SU-DHL-6 (cell line): ENCODE data around the gene TUBGCP6.
A peak's percentile ranks its signal among the peaks of the same experiment; 100 is the strongest.

ENCODE experiments used
- H2AFZ ChIP-seq: fragments of 200-600 bp; sonication (generic); 2 replicates; pipeline ENCODE4 v1.6.1; 2014; ENCODE audit warnings: low read depth, mild to moderate bottlenecking, moderate library complexity, mixed read lengths, antibody characterized with exemption, low read length; ENCODE audit not compliant: severe bottlenecking
- H3F3A ChIP-seq: fragments of 200-600 bp; shearing (Covaris generic); 2 replicates; pipeline ENCODE4 v1.6.0; 2016; ENCODE audit warnings: antibody characterized with exemption, mild to moderate bottlenecking; ENCODE audit not compliant: insufficient read depth
- H3K27ac ChIP-seq: fragments of 200-600 bp; sonication (generic); 2 replicates; pipeline ENCODE4 v1.5.1; 2016; ENCODE audit warnings: low read depth, mild to moderate bottlenecking, low read length, moderate library complexity, mixed read lengths
- H3K27me3 ChIP-seq: fragments of 200-600 bp; sonication (generic), shearing (Covaris generic); 2 replicates; pipeline ENCODE4 v1.6.0; 2014; ENCODE audit warnings: mild to moderate bottlenecking, low read length
- H3K36me3 ChIP-seq: fragments of 200-600 bp; sonication (generic); 2 replicates; pipeline ENCODE4 v1.6.1; 2014; ENCODE audit warnings: mild to moderate bottlenecking, low read length, mixed read lengths
- H3K4me2 ChIP-seq: fragments of 300-600, 200-600 bp; shearing (Covaris generic), sonication (generic); 2 replicates; pipeline ENCODE4 v1.6.0; 2014; ENCODE audit warnings: low read length, low read depth, mild to moderate bottlenecking; ENCODE audit not compliant: poor library complexity, severe bottlenecking
- H3K4me3 ChIP-seq: fragments of 200-600 bp; sonication (generic); 2 replicates; pipeline ENCODE4 v1.5.1; 2014; ENCODE audit warnings: antibody characterized with exemption, low read length, mild to moderate bottlenecking, mixed read lengths; ENCODE audit not compliant: insufficient read depth, poor library complexity, severe bottlenecking
- H3K79me2 ChIP-seq: fragments of 200-600 bp; sonication (generic); 2 replicates; pipeline ENCODE4 v1.6.1; 2014; ENCODE audit warnings: mild to moderate bottlenecking, low read length, moderate library complexity; ENCODE audit not compliant: insufficient read depth
- H3K9ac ChIP-seq: fragments of 200-600 bp; sonication (generic); 2 replicates; pipeline ENCODE4 v1.7.0; 2014; ENCODE audit warnings: mild to moderate bottlenecking, low read length
- H3K9me2 ChIP-seq: fragments of 200-600 bp; sonication (generic); replicated peaks from 2 replicates; pipeline ENCODE4 v1.6.1; 2014; ENCODE audit warnings: low read length; ENCODE audit not compliant: insufficient read depth
- H3K9me3 ChIP-seq: fragments of 200-600 bp; sonication (generic); 2 replicates; pipeline ENCODE4 v1.6.1; 2014; ENCODE audit warnings: low read length, mixed read lengths; ENCODE audit not compliant: insufficient read depth
- H4K20me1 ChIP-seq: fragments of 200-600 bp; sonication (generic); 2 replicates; pipeline ENCODE4 v1.6.1; 2014; ENCODE audit warnings: low read depth, mild to moderate bottlenecking, antibody characterized with exemption, low read length, moderate library complexity, mixed read lengths
- EZH2phosphoT487 ChIP-seq: fragments of 200-600 bp; sonication (generic), shearing (Covaris generic); conservative IDR thresholded peaks from 2 replicates; pipeline ENCODE4 v1.6.1; 2018; ENCODE audit warnings: mild to moderate bottlenecking, antibody characterized with exemption, low read length, moderate library complexity, mixed read lengths
- TF ChIP-seq, protein P1 (sequence below): fragments of 200-600 bp; sonication (generic); IDR thresholded peaks from one replicate; pipeline ENCODE4 v1.5.1; 2017; ENCODE audit warnings: antibody characterized with exemption, mild to moderate bottlenecking, low read length, moderate library complexity; ENCODE audit not compliant: insufficient read depth, poor library complexity, severe bottlenecking

The TUBGCP6 gene

DNA sequence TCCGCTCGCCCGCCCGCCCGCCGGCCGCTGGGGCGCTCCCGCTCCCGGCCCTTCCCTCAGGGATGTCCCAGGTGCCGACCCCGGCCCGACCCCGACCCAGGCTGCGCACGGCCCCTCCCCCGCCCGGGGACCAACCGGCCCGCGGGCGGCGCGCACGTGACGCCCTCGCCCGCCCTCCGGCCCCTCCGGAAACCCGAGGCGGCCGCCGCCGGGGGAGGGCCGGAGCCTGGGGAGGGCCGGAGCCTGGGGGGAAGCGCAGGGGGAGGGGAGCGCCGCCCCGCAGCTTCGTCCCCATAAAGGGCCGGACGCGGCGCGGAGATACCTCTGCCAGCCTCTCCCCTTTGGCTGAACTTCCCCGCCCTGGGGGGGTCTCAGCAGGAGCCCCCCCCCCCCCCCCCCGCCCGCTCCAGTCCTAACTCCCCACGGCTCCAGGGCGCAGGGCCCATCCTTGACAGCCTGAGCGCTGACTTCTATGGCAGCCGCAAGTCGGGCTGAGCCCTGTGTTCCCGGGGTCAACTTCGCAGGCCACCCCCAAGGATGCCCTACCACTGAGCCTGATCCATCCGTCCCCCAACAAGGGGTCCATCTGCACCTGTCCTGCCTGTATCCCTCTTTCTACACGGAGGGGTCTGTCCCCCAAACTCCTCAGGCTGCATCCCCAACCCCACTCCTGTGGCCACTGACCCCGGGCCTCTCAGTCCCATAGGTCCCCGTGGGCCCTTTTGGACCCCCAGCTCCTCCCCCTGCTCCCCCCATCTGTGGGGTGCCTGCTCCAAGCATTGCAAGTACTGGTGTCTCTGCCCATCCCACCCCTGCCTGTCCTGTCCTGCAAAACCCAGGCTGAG lies 17.0 kb upstream of the TUBGCP6 start, which contains the start of gene MAPK12:
Gene MAPK12 (minus strand): TSS at position 69 of the 845 bp plus-strand sequence. CDS start 174 bp downstream, outside the sequence.
- Histone ChIP-seq H4K20me1 (no peaks in the 10 kb centered on the region), H3K36me3 (no peaks in the 10 kb centered on the region), H3K4me2 (peak within 1 kb of the TSS; percentile 56), H3K9ac (peak within 1 kb of the TSS; percentile 72), H3F3A (no peaks in the 10 kb centered on the region), H3K27me3 (no peaks in the 10 kb centered on the region), H3K4me3 (peak within 1 kb of the TSS; percentile 64), H2AFZ (peak within 1 kb of the TSS; percentile 20), H3K9me2 (no peaks in the 10 kb centered on the region), H3K9me3 (no peaks in the 10 kb centered on the region), H3K79me2 (no peaks in the 10 kb centered on the region), H3K27ac (peak within 1 kb of the TSS; percentile 1)
- no peak for TF ChIP-seq EZH2phosphoT487
- TF ChIP-seq, protein P1, sequence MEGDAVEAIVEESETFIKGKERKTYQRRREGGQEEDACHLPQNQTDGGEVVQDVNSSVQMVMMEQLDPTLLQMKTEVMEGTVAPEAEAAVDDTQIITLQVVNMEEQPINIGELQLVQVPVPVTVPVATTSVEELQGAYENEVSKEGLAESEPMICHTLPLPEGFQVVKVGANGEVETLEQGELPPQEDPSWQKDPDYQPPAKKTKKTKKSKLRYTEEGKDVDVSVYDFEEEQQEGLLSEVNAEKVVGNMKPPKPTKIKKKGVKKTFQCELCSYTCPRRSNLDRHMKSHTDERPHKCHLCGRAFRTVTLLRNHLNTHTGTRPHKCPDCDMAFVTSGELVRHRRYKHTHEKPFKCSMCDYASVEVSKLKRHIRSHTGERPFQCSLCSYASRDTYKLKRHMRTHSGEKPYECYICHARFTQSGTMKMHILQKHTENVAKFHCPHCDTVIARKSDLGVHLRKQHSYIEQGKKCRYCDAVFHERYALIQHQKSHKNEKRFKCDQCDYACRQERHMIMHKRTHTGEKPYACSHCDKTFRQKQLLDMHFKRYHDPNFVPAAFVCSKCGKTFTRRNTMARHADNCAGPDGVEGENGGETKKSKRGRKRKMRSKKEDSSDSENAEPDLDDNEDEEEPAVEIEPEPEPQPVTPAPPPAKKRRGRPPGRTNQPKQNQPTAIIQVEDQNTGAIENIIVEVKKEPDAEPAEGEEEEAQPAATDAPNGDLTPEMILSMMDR = no peak

DNA sequence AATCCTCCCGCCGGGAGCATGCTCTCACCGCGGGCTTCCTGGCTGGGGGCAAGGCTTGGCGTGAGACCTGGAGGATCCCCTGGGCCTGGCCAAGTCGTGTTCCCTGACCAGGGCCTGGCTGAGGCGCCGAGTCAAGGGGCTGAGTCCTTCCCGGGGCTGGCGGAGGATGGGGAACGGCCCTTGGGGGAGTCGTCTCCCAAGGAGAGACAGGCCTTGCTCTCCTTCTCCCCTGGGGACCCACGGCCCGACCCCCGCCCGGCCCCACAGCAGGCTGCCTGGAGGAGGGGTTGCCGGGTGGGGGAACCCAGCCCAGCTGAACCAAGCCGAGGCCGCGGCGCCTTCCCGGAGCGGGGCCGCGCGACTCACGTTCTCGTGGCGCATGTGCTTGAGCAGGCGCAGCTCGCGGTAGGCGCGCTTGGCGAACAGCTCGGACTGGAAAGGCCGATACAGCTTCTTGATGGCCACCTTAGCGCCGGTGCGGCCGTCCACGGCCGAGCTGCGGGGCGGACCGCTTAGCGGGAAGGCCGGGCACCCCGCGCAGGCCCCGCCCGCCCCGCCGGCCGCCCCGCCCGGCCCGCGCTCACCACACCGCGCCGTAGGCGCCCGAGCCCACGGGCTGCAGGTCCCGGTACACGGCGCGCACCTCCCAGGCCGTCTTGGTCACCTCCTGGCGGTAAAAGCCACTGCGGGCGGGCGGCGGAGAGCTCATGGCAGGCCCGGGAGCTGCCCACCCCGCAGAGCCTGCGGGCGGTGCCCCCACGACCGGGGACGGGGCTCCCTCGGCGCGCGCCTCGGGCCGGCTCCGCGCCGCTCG lies 16.2 kb upstream of the TUBGCP6 start:
- Histone ChIP-seq H3K27me3 (no peaks in the 10 kb centered on the region), H3F3A (no peaks in the 10 kb centered on the region), H3K9me2 (no peaks in the 10 kb centered on the region), H3K4me3 (peak overlapping the region; percentile 64), H3K27ac (peak overlapping the region; percentile 1), H3K4me2 (peak overlapping the region; percentile 56), H3K9ac (peak overlapping the region; percentile 72), H2AFZ (no peak overlapping the region), H3K9me3 (no peaks in the 10 kb centered on the region), H3K36me3 (no peaks in the 10 kb centered on the region), H3K79me2 (no peaks in the 10 kb centered on the region), H4K20me1 (no peaks in the 10 kb centered on the region)
- TF ChIP-seq EZH2phosphoT487 = no peak
- TF ChIP-seq, protein P1 = no peak

DNA sequence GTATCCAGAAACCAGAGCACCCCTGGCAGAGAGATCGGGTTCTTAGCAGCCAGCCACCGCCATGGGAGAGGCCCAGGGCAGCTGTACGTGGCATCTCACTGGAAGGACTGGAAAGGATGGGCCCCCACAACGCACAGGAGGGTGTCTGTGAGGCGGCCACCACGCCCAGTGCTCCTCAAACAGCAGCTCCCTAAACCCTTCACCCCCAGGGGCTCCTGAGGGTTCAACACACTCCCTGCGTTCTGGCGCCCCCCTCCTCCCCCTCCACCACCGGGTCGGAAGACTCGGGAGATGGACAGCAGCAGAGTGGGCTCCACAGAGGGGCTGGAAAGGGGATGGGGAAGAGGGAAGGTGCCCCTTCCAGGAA lies 15.6 kb upstream of the TUBGCP6 start:
- no peak for TF ChIP-seq EZH2phosphoT487
- TF ChIP-seq, protein P1 = no peak
- Histone ChIP-seq H3K79me2 (no peaks in the 10 kb centered on the region), H3K27me3 (no peaks in the 10 kb centered on the region), H3K9me2 (no peaks in the 10 kb centered on the region), H3K4me3 (peak overlapping the region; percentile 64), H3K36me3 (no peaks in the 10 kb centered on the region), H4K20me1 (no peaks in the 10 kb centered on the region), H3K27ac (peak overlapping the region; percentile 1), H3K4me2 (peak overlapping the region; percentile 56), H2AFZ (no peak overlapping the region), H3F3A (no peaks in the 10 kb centered on the region), H3K9me3 (no peaks in the 10 kb centered on the region), H3K9ac (peak overlapping the region; percentile 72)
